GM12878 (cell line): ENCODE data around the gene KCNK1. TPM values are rescaled to one million over a fixed set of nuclear protein-coding genes. Genes with fewer than 3 reads are reported as not detected.
A peak's percentile ranks its signal among the peaks of the same experiment; 100 is the strongest.

Source experiments
- ATAC-seq: fragments of 200-7000 bp; cut with Tn5 transposase; 3 replicates; pipeline ENCODE4 v1.9.1; 2020; ENCODE audit warnings: mild to moderate bottlenecking, moderate library complexity
- BruUV-seq: library from RNA; stranded (reverse); fragments of 400-500 nt; replicated peaks from 2 replicates; lab custom pipeline; 2021; lab: Mats Ljungman, UMichigan
- CTCF ChIA-PET: fragments of 300-600 bp; sonication (Branson Sonifier 250); formaldehyde crosslinking; extraction: SDS; loops from one replicate; lab custom pipeline; 2021; ENCODE audit warnings: inconsistent platforms; lab: Yijun Ruan, JAX
- POLR2A ChIA-PET: fragments of 350-600 bp; formaldehyde crosslinking; extraction: SDS; loops from one replicate; lab custom pipeline; 2021; ENCODE audit warnings: inconsistent platforms; lab: Charles Lee
- RAD21 ChIA-PET: fragments of 300-600 bp; sonication (Branson Sonifier 250); formaldehyde crosslinking; loops from one replicate; lab custom pipeline; 2023; ENCODE audit warnings: antibody characterized with exemption; ENCODE audit not compliant: unreplicated experiment; lab: Charles Lee
- SMC1A ChIA-PET: fragments of 300-600 bp; sonication (Branson Sonifier 250); formaldehyde crosslinking; loops from one replicate; lab custom pipeline; 2023; ENCODE audit not compliant: unreplicated experiment, uncharacterized antibody; lab: Charles Lee
- DNase-seq: peaks from one replicate; pipeline ENCODE4 v3.0.0-alpha.2; 2011; ENCODE audit warnings: low read depth, low spot score
- FAIRE-seq: peaks from 3 replicates; lab custom pipeline; 2011; peaks lifted over from hg19 to GRCh38; lab: Jason Lieb, UNC
- H2AFZ ChIP-seq: 2 replicates; pipeline ENCODE4 v1.6.0; 2011; ENCODE audit warnings: low read depth, low read length, control low read depth; ENCODE audit not compliant: control insufficient read depth
- H3K27ac ChIP-seq: 2 replicates; pipeline ENCODE4 v1.5.1; 2011; ENCODE audit warnings: control low read depth; ENCODE audit not compliant: control insufficient read depth, insufficient read depth
- H3K27me3 ChIP-seq, 2 experiments: replicated peaks in 1 of 2; 2 replicates each; pipeline versions ENCODE4 v1.6.0 to v1.6.1; 2011; ENCODE audit warnings: low read length in 1 of 2; ENCODE audit not compliant: control insufficient read depth in 2 of 2, insufficient read depth in 2 of 2
- H3K36me3 ChIP-seq, 2 experiments: 2 replicates each; pipeline ENCODE4 v1.5.1; 2011; ENCODE audit warnings: low read length in 1 of 2; ENCODE audit not compliant: control insufficient read depth in 2 of 2, insufficient read depth in 2 of 2
- H3K4me1 ChIP-seq: 2 replicates; pipeline ENCODE4 v1.6.1; 2011; ENCODE audit warnings: mild to moderate bottlenecking, low read length, moderate library complexity, mixed read lengths; ENCODE audit not compliant: control insufficient read depth, insufficient read depth
- H3K4me2 ChIP-seq: 2 replicates; pipeline ENCODE4 v1.6.0; 2011; ENCODE audit warnings: control low read depth; ENCODE audit not compliant: control insufficient read depth, insufficient read depth
- H3K4me3 ChIP-seq: fragments of 200-600 bp; sonication (generic); 2 replicates; pipeline ENCODE4 v1.5.1; 2016
- H3K79me2 ChIP-seq: 2 replicates; pipeline ENCODE4 v1.6.0; 2011; ENCODE audit warnings: low read length; ENCODE audit not compliant: control insufficient read depth, insufficient read depth
- H3K9ac ChIP-seq: 2 replicates; pipeline ENCODE4 v1.8.0; 2011; ENCODE audit warnings: low read length, control low read depth, mixed read lengths; ENCODE audit not compliant: control insufficient read depth, insufficient read depth
- H3K9me3 ChIP-seq: replicated peaks from 3 replicates; pipeline ENCODE4 v1.5.1; 2011; ENCODE audit warnings: mild to moderate bottlenecking, low read length; ENCODE audit not compliant: control insufficient read depth, insufficient read depth
- H4K20me1 ChIP-seq: 2 replicates; pipeline ENCODE4 v1.6.0; 2011; ENCODE audit not compliant: control insufficient read depth, insufficient read depth
- CUX1 ChIP-seq: IDR thresholded peaks from 2 replicates; pipeline ENCODE4 v1.6.1; 2012; ENCODE audit warnings: improper control_type of control experiment, low read depth, low read length; ENCODE audit not compliant: insufficient replicate concordance
- E4F1 ChIP-seq: fragments of 450-650 bp; IDR thresholded peaks from 2 replicates; pipeline ENCODE4 v1.6.1; 2018; ENCODE audit warnings: borderline replicate concordance, mild to moderate bottlenecking; ENCODE audit not compliant: partially characterized antibody
- MEF2A ChIP-seq: IDR thresholded peaks from 2 replicates; pipeline ENCODE4 v1.6.1; 2011; ENCODE audit warnings: low read depth, mild to moderate bottlenecking, low read length, moderate library complexity; ENCODE audit not compliant: insufficient read depth
- MTA2 ChIP-seq: fragments of 450-650 bp; IDR thresholded peaks from 2 replicates; pipeline ENCODE4 v1.6.1; 2016; ENCODE audit warnings: low read depth, mild to moderate bottlenecking, moderate library complexity
- MYB ChIP-seq: fragments of 150-350 bp; IDR thresholded peaks from 2 replicates; pipeline ENCODE4 v1.6.1; 2014; ENCODE audit warnings: mild to moderate bottlenecking, low read depth, low read length, borderline replicate concordance
- NKRF ChIP-seq: fragments of 450-650 bp; conservative IDR thresholded peaks from 2 replicates; pipeline ENCODE4 v1.6.1; 2017; ENCODE audit warnings: mild to moderate bottlenecking, moderate library complexity
- RBBP5 ChIP-seq: fragments of 200-600 bp; sonication (generic); conservative IDR thresholded peaks from 2 replicates; pipeline ENCODE4 v1.6.1; 2016
- RUNX3 ChIP-seq: IDR thresholded peaks from 2 replicates; pipeline ENCODE4 v1.6.1; 2012; ENCODE audit warnings: low read length, inconsistent platforms
- SMARCA5 ChIP-seq: fragments of 450-650 bp; IDR thresholded peaks from 2 replicates; pipeline ENCODE4 v1.6.1; 2017; ENCODE audit warnings: mild to moderate bottlenecking
- TBL1XR1 ChIP-seq: IDR thresholded peaks from 2 replicates; pipeline ENCODE4 v1.6.1; 2012; ENCODE audit warnings: low read depth, low read length, improper control_type of control experiment
- USF1 ChIP-seq: IDR thresholded peaks from 2 replicates; pipeline ENCODE4 v1.6.1; 2011; ENCODE audit warnings: borderline replicate concordance, low read depth, mild to moderate bottlenecking, moderate library complexity, mixed read lengths, low read length; ENCODE audit not compliant: insufficient read depth; ENCODE audit errors: extremely low read length
- YY1 ChIP-seq: IDR thresholded peaks from 2 replicates; pipeline ENCODE4 v1.6.1; 2011; ENCODE audit warnings: low read depth, mild to moderate bottlenecking, low read length
- WGBS: methylation state at CpG from one replicate; pipeline ENCODE4 v1.1.6; 2016; ENCODE audit warnings: low lambda C conversion rate; ENCODE audit not compliant: insufficient replicate concordance, insufficient coverage; ENCODE audit errors: missing lambda C conversion rate; 5-methylcytosine and 5-hydroxymethylcytosine counted together
- in situ Hi-C: fragments of 300-500 bp; cut with MboI; formaldehyde crosslinking; loops from 9 replicates; pipeline ENCODE4 v1.14.3; 2018; ENCODE audit warnings: mixed read lengths
- intact Hi-C: fragments of 100-400 bp; cut with micrococcal nuclease; formaldehyde crosslinking; loops from one replicate; pipeline ENCODE4 v1.14.2; 2022; ENCODE audit not compliant: unreplicated experiment
- polyA plus RNA-seq, 11 experiments: library from polyadenylated mRNA; depleted of rRNA in 4 of 11; unstranded in 6 of 11; stranded (reverse) in 5 of 11; fragments of >200 nt; fragmentation: Nextera tagmentation in 4 of 11; fragmentation: Illumina TruSeq in 1 of 11; extraction: Ambion mirVana in 4 of 11; extraction: Trizol in 1 of 11; gene quantifications; 1 replicate in 1 of 11; 2 replicates in 10 of 11; pipeline versions ENCODE4 v1.2.1 to v1.2.3, GENCODE V29; 2011 to 2016; ENCODE audit warnings: inconsistent platforms in 2 of 11, missing spikeins in 2 of 11, low read depth in 1 of 11
- total RNA-seq, 4 experiments: library from RNA; depleted of rRNA in 3 of 4; stranded (reverse); fragments of >200 nt in 3 of 4; fragmentation: Illumina TruSeq in 1 of 4; extraction: Trizol in 1 of 4; gene quantifications; 2 replicates each; pipeline versions ENCODE4 v1.2.1 to v1.2.3, GENCODE V29; 2013 to 2021

KCNK1 gene
- total and polyA plus RNA-seq, 10 of the 15 experiments (the other 5 are each of a cell fraction or from before 2014, with no cell fraction given): 9.4 to 27.6 (median 15.1) TPM

- peaks cover 3% of the 10 kb centered on the region; the same call in 2 of the 3 replicates for H3K9me3 ChIP-seq
- peaks cover 19% of the 10 kb centered on the region for H3K4me1 ChIP-seq
- CTCF ChIA-PET: interaction anchor here (0.8 to 2.8 kb wide), 4 partner anchors 17 to 58 kb away, joined by 3 to 14 read pairs (median 4); no protein-coding TSS in a partner anchor
- intact Hi-C loops: loop anchor here (1.0 to 2.0 kb wide), 3 partner anchors 59 to 217 kb away; no protein-coding TSS in a partner anchor
- H3K27ac ChIP-seq: peak overlapping the region; percentile 1
- POLR2A ChIA-PET: interaction anchor here (2.0 to 3.6 kb wide), 4 partner anchors 19 to 78 kb away, joined by 5 to 13 read pairs (median 10); partner anchors contain the start of gene KCNK1
- H3K4me3 ChIP-seq: no peak overlapping the region
- no peak overlapping the region for H3K9ac ChIP-seq
- peak; percentile 88 for ATAC-seq
- no peaks in the 10 kb centered on the region for H3K79me2 ChIP-seq
- in situ Hi-C loops: no loop called here
- peak overlapping the region; percentile 46; the same call in 1 of the 2 replicates for H3K4me2 ChIP-seq
- DNase-seq: peak; percentile 75
- 8% methylated on average over 4 of the region's 4 CpGs for WGBS
- no peaks in the 10 kb centered on the region for H3K27me3 ChIP-seq
- no peak overlapping the region for H2AFZ ChIP-seq
- RAD21 ChIA-PET: interaction anchor here (1.0 to 4.6 kb wide), 3 partner anchors 19 to 234 kb away, joined by 3 to 39 read pairs (median 3); no protein-coding TSS in a partner anchor
- peaks cover 0 to 4% of the 10 kb centered on the region in 2 experiments; a peak in 3 of 4 replicates for H3K36me3 ChIP-seq
- no TSS peak for BruUV-seq
- SMC1A ChIA-PET: interaction anchor here (0.6 to 4.2 kb wide), 11 partner anchors 12 to 234 kb away, joined by 3 to 39 read pairs (median 8); partner anchors contain the start of gene KCNK1
- no peaks in the 10 kb centered on the region for H4K20me1 ChIP-seq
- FAIRE-seq: peak; percentile 81
- TF ChIP-seq NKRF (no peak), SMARCA5 (no peak), USF1 (no peak), MEF2A (no peak; the same call in 1 of the 2 replicates), MTA2 (peak; percentile 86), RBBP5 (no peak), E4F1 (no peak), YY1 (peak; percentile 76), RUNX3 (peak; percentile 97), CUX1 (no peak), MYB (no peak), TBL1XR1 (0 out of 2 replicates have a peak, but pooled peaks have one; percentile 37)
Measured at GRCh38 chr1:233675893-233676292, 62.0 kb downstream of the KCNK1 start.
